Fibroblast of skin of right biceps (primary cell): ENCODE measurements around the gene DLEC1.

ENCODE experiments used
- DNase-seq: peaks from one replicate; pipeline ENCODE4 v3.0.0-alpha.2; 2013

Gene DLEC1

DNA sequence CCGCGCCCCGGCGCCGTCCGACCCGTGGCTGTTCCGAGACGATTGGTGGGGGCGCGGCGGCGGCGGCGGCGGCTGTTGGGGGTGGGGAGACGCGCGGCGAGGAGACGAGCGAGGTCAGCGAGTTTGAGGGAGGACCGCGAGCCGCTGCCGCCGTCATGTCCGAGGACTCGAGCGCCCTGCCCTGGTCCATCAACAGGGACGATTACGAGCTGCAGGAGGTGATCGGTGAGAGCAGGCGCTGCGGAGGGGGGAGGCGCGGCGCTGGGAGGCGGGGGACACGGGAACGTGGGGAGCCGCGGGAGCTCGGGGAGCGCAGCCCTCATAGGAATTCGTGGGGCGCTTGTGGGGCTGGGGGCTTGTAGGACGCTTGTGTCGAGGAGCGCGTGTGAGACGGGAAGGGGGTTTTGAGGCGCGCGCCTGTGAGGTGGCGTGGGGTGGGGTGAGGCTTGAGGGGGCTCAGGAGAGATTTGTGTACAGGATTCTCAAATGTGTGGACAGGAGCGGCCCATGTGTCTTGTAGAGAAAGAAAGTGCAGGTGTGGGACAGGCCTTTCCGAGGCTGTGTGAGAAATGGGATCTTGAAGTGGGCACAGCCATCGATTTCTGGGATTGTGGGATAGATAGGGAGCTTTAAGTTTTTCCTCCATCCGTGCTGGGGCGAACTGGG, 126.8 kb downstream of the DLEC1 start:
- DNase-seq, result peak; percentile 11

- no peak for DNase-seq
These were observed 128.6 kb downstream of the DLEC1 start for GRCh38 chr3:38167591-38167990.

DNA sequence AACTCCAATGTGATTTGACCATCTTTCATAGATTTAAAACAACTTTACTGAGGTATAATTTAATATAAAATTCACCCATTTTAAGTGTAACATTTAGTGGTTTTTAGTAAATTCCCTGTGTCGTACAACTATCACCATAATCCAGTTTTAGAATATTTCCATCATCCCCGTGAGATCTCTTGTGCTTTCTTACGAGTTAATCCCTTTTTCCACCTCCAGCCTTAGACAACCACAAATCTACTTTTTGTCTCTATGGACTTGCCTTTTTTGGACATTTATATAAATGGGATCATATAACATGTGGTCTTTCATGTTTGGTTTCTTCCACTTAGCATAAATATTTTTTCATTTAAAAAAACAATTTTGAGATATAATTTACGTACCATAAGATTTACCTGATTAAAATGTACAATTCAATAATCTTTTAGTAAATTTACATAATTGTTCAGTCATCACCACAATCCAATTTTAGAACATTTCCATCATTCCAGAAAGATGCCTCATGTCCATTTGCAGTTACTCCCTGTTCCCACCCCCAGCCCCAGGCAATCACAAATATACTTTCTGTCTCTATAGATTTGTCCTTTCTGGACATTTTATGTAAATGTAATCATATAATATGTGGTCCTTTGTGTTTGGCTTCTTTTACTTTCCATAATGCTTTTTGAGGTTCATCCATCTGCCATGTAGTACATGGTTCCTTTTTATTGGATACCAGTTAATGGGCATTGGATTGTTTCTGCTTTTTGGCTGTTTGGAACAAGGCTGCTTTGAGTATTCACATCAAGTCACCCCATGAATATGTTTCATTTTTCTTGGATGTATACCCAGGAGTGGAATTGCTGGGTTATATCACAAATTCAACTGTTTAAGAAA, 129.4 kb downstream of the DLEC1 start:
- peak; percentile 81 for DNase-seq

- DNase-seq, result peak; percentile 53
These were observed 130.0 kb downstream of the DLEC1 start for GRCh38 chr3:38169027-38169317.

DNA sequence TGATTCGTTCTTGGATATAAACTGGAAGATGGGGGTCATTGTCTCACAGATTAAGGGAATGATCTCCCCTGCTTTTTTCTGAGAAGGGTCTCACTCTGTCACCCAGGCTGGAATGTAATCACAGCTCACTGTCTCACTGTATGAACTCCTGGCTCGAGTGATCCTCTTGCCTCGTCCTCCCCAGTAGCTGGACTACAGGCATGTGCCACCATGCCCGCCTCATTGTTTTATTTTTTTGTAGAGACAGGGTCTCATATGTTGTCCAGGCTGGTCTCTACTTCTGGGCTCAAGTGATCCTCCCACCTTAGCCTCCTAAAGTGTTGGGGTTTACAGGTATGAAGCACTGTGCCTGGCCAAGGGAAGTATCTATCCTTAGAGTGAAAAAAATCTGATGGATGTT, 131.7 kb downstream of the DLEC1 start:
- DNase-seq, result no peak

GRCh38 chr3:38171622-38172021, 132.6 kb downstream of the DLEC1 start:
- no peak for DNase-seq
